H1 (cell line): Measurements from ENCODE around the gene LRRC37B. TPM values are rescaled to one million over a fixed set of nuclear protein-coding genes. Genes with fewer than 3 reads are reported as not detected.
"Not testable (repeated sequence)": the region's sequence is repeated elsewhere in the genome, so short reads cannot be mapped to it uniquely, and the experiment has no call there.

Experiments used
- CTCF ChIA-PET: fragments of 300-600 bp; sonication (Branson Sonifier 250); formaldehyde crosslinking; loops from one replicate; lab custom pipeline; 2021; ENCODE audit not compliant: partially characterized antibody; lab: Charles Lee
- POLR2A ChIA-PET: fragments of 300-600 bp; sonication (Branson Sonifier 250); formaldehyde crosslinking; loops from one replicate; lab custom pipeline; 2021; ENCODE audit warnings: inconsistent platforms; ENCODE audit not compliant: partially characterized antibody; lab: Charles Lee
- DNase-seq, 2 experiments: peaks; one replicate each; pipeline versions ENCODE4 v3.0.0 to v3.0.0-alpha.2; 2010 to 2022; ENCODE audit warnings: low spot score in 2 of 2, low read depth in 1 of 2, mixed read lengths in 1 of 2
- FAIRE-seq: peaks from 2 replicates; lab custom pipeline; 2011; peaks lifted over from hg19 to GRCh38; lab: Jason Lieb, UNC
- H2AFZ ChIP-seq: 2 replicates; pipeline ENCODE4 v1.8.1; 2012; ENCODE audit warnings: low read length, inconsistent platforms
- H2AK5ac ChIP-seq: 2 replicates; pipeline ENCODE4 v1.6.1; 2013; ENCODE audit warnings: low read depth, low read length
- H2BK120ac ChIP-seq: replicated peaks from 2 replicates; pipeline ENCODE3; 2013; ENCODE audit warnings: low read depth, low read length, inconsistent platforms
- H2BK12ac ChIP-seq: 2 replicates; pipeline ENCODE4 v1.6.1; 2013; ENCODE audit warnings: low read depth, low read length
- H2BK15ac ChIP-seq: 2 replicates; pipeline ENCODE4 v1.6.1; 2013; ENCODE audit warnings: low read length
- H2BK20ac ChIP-seq: 2 replicates; pipeline ENCODE4 v1.6.1; 2013; ENCODE audit warnings: low read length
- H2BK5ac ChIP-seq: 2 replicates; pipeline ENCODE4 v1.6.1; 2013; ENCODE audit warnings: low read depth, low read length
- H3K14ac ChIP-seq: 2 replicates; pipeline ENCODE4 v1.6.1; 2013; ENCODE audit warnings: inconsistent platforms; ENCODE audit not compliant: insufficient read length
- H3K18ac ChIP-seq: 2 replicates; pipeline ENCODE4 v1.6.1; 2013; ENCODE audit warnings: low read length; ENCODE audit errors: extremely low read depth
- H3K23ac ChIP-seq: 2 replicates; pipeline ENCODE4 v1.6.1; 2013; ENCODE audit warnings: inconsistent platforms; ENCODE audit not compliant: insufficient read length
- H3K23me2 ChIP-seq: 2 replicates; pipeline ENCODE4 v1.6.1; 2013; ENCODE audit warnings: low read depth, low read length
- H3K27ac ChIP-seq: 2 replicates; pipeline ENCODE4 v1.6.1; 2011; ENCODE audit warnings: low read depth, low read length, inconsistent platforms
- H3K27me3 ChIP-seq, 4 experiments: replicated peaks in 1 of 4; 1 replicate in 1 of 4; 2 replicates in 3 of 4; pipeline versions ENCODE4 v1.6.1 to v1.8.1; 2011 to 2013; ENCODE audit warnings: low read length in 3 of 4, mild to moderate bottlenecking in 3 of 4, inconsistent platforms in 2 of 4, mixed read lengths in 2 of 4, moderate library complexity in 1 of 4; ENCODE audit not compliant: control insufficient read depth in 3 of 4, insufficient read depth in 3 of 4; ENCODE audit errors: extremely low read depth in 1 of 4
- H3K36me3 ChIP-seq, 4 experiments: 2 replicates each; pipeline versions ENCODE4 v1.6.1 to v1.8.1; 2011 to 2013; ENCODE audit warnings: mild to moderate bottlenecking in 4 of 4, low read length in 3 of 4, moderate library complexity in 2 of 4, control low read depth in 1 of 4, inconsistent platforms in 1 of 4; ENCODE audit not compliant: insufficient read depth in 4 of 4, control insufficient read depth in 2 of 4
- H3K4ac ChIP-seq: replicated peaks from 2 replicates; pipeline ENCODE3; 2013; ENCODE audit warnings: low read length, low read depth, mixed read lengths, inconsistent platforms; ENCODE audit not compliant: insufficient read length
- H3K4me1 ChIP-seq, 4 experiments: replicated peaks in 1 of 4; 1 replicate in 1 of 4; 2 replicates in 3 of 4; pipeline versions ENCODE4 v1.6.1 to v1.8.1; 2011 to 2013; ENCODE audit warnings: low read length in 3 of 4, inconsistent platforms in 2 of 4, mixed read lengths in 1 of 4; ENCODE audit not compliant: insufficient read depth in 4 of 4, control insufficient read depth in 3 of 4
- H3K4me2 ChIP-seq, 2 experiments: 2 replicates each; pipeline versions ENCODE4 v1.6.1 to v1.8.1; 2011 to 2013; ENCODE audit warnings: low read depth in 2 of 2, low read length in 2 of 2, control low read depth in 1 of 2, inconsistent platforms in 1 of 2, mild to moderate bottlenecking in 1 of 2; ENCODE audit not compliant: insufficient read depth in 1 of 2
- H3K4me3 ChIP-seq, 4 experiments: fragments of 200-600, 300-600 bp in 1 of 4; sonication (generic), shearing (Covaris generic), sonication (Bioruptor Twin) in 1 of 4; 2 replicates each; pipeline versions ENCODE4 v1.5.1 to v1.8.1; 2011 to 2016; ENCODE audit warnings: low read length in 4 of 4, low read depth in 3 of 4, control low read depth in 2 of 4, inconsistent platforms in 2 of 4, mild to moderate bottlenecking in 2 of 4, mixed read lengths in 1 of 4, moderate library complexity in 1 of 4; ENCODE audit not compliant: insufficient read depth in 2 of 4; ENCODE audit errors: extremely low read depth in 1 of 4
- H3K56ac ChIP-seq: replicated peaks from 2 replicates; pipeline ENCODE3; 2013; ENCODE audit warnings: low read depth, mild to moderate bottlenecking, mixed read lengths, low read length, inconsistent platforms; ENCODE audit not compliant: insufficient read length
- H3K79me1 ChIP-seq: 2 replicates; pipeline ENCODE4 v1.6.1; 2013; ENCODE audit warnings: low read depth, low read length, control low read depth
- H3K79me2 ChIP-seq, 2 experiments: 2 replicates each; pipeline versions ENCODE4 v1.6.1 to v1.8.1; 2012 to 2013; ENCODE audit warnings: low read length in 2 of 2, mild to moderate bottlenecking in 2 of 2, inconsistent platforms in 1 of 2; ENCODE audit not compliant: insufficient read depth in 2 of 2, control insufficient read depth in 1 of 2
- H3K9ac ChIP-seq, 4 experiments: replicated peaks in 1 of 4; 1 replicate in 1 of 4; 2 replicates in 3 of 4; pipeline versions ENCODE4 v1.6.1 to v1.8.1; 2011 to 2013; ENCODE audit warnings: low read depth in 3 of 4, low read length in 3 of 4, control low read depth in 2 of 4, mild to moderate bottlenecking in 2 of 4, moderate library complexity in 2 of 4, inconsistent platforms in 1 of 4; ENCODE audit errors: extremely low read depth in 1 of 4
- H3K9me3 ChIP-seq, 2 experiments: 2 replicates each; pipeline versions ENCODE4 v1.6.1 to v1.8.1; 2012 to 2013; ENCODE audit warnings: mild to moderate bottlenecking in 2 of 2, moderate library complexity in 2 of 2, control low read depth in 1 of 2, inconsistent platforms in 1 of 2, low read depth in 1 of 2, low read length in 1 of 2, mixed read lengths in 1 of 2; ENCODE audit not compliant: insufficient read depth in 2 of 2
- H4K20me1 ChIP-seq, 2 experiments: replicated peaks in 1 of 2; 2 replicates each; pipeline versions ENCODE3 to v1.8.1; 2011 to 2013; ENCODE audit warnings: inconsistent platforms in 2 of 2, low read length in 2 of 2, mild to moderate bottlenecking in 1 of 2; ENCODE audit not compliant: insufficient read depth in 2 of 2, control insufficient read depth in 1 of 2
- H4K5ac ChIP-seq: 2 replicates; pipeline ENCODE4 v1.6.1; 2013; ENCODE audit warnings: low read length, low read depth, mixed read lengths, inconsistent platforms; ENCODE audit not compliant: insufficient read length
- H4K8ac ChIP-seq: 2 replicates; pipeline ENCODE4 v1.8.0; 2013; ENCODE audit warnings: mild to moderate bottlenecking, moderate library complexity, low read length, inconsistent platforms; ENCODE audit not compliant: insufficient read depth; ENCODE audit errors: extremely low read depth
- H4K91ac ChIP-seq: replicated peaks from 2 replicates; pipeline ENCODE3; 2013; ENCODE audit warnings: low read length, mixed read lengths, inconsistent platforms; ENCODE audit not compliant: insufficient read length
- WGBS, 2 experiments: shearing (Covaris generic) in 1 of 2; methylation state at CpG; one replicate each; pipeline versions ENCODE4 v1.1.6 to v1.1.7; 2013 to 2015; ENCODE audit warnings: low lambda C conversion rate in 2 of 2, mixed read lengths in 2 of 2, inconsistent platforms in 1 of 2, low coverage in 1 of 2, missing lambda C conversion rate in 1 of 2; ENCODE audit not compliant: insufficient replicate concordance in 2 of 2, insufficient coverage in 1 of 2, insufficient read length in 1 of 2; ENCODE audit errors: extremely low coverage in 1 of 2, missing lambda C conversion rate in 1 of 2; 5-methylcytosine and 5-hydroxymethylcytosine counted together
- polyA plus RNA-seq, 7 experiments: library from polyadenylated mRNA; depleted of rRNA in 3 of 7; stranded (reverse) in 5 of 7; unstranded in 2 of 7; fragments of >200 nt in 5 of 7; fragments of 200-250 nt in 2 of 7; gene quantifications; 1 replicate in 5 of 7; 2 replicates in 1 of 7; 4 replicates in 1 of 7; pipeline versions ENCODE4 v1.2.1 to v1.2.3, GENCODE V29; 2011 to 2013; ENCODE audit warnings: missing spikeins in 2 of 7, mixed read lengths in 2 of 7
- total RNA-seq: library from RNA; stranded (reverse); fragmentation: NEBNext Ultra II Directional; extraction: Animal tissue kit (Norgen Biotek cat#: 25700); gene quantifications from 2 replicates; pipeline ENCODE4 v1.2.1, GENCODE V29; 2021

LRRC37B gene
- total and polyA plus RNA-seq, 2 of the 8 experiments (the other 6 are each of a cell fraction or from before 2014, with no cell fraction given) = 16.0 to 19.0 TPM

- peaks cover 0 to 22% (median 7%) of the 10 kb centered on the region in 4 experiments; a peak in 3 of 8 replicates for H3K36me3 ChIP-seq
- H3K4me2 ChIP-seq, H3K18ac ChIP-seq, H3K23ac ChIP-seq, H3K14ac ChIP-seq, H3K4me1 ChIP-seq, H3K4ac ChIP-seq, H3K9me3 ChIP-seq, FAIRE-seq, H2BK12ac ChIP-seq, H3K27ac ChIP-seq, H2BK20ac ChIP-seq, H2AK5ac ChIP-seq, H3K56ac ChIP-seq, H4K8ac ChIP-seq, H3K23me2 ChIP-seq, H3K9ac ChIP-seq, H3K4me3 ChIP-seq, H4K20me1 ChIP-seq, H2AFZ ChIP-seq, H2BK5ac ChIP-seq, H3K79me1 ChIP-seq, H4K5ac ChIP-seq, H2BK15ac ChIP-seq, CTCF ChIA-PET, H3K79me2 ChIP-seq, H4K91ac ChIP-seq, POLR2A ChIA-PET, H3K27me3 ChIP-seq, H2BK120ac ChIP-seq: not testable (repeated sequence)
- 91% methylated on average over 8 of the region's 19 CpGs; no CpG with 5 or more reads in 1 of the 2 experiments for WGBS, 2 experiments
- peak in 1 of 2 experiments; percentile 41 for DNase-seq
Observed at GRCh38 chr17:32041306-32041875, 34.2 kb downstream of the LRRC37B start.

GRCh38 chr17:32042266-32042665 is 35.1 kb downstream of the LRRC37B start:
- H3K56ac ChIP-seq, H3K27me3 ChIP-seq, H2AK5ac ChIP-seq, H4K91ac ChIP-seq, H3K4me1 ChIP-seq, H3K4ac ChIP-seq, H2AFZ ChIP-seq, H2BK12ac ChIP-seq, H3K79me1 ChIP-seq, H3K14ac ChIP-seq, FAIRE-seq, H4K8ac ChIP-seq, H2BK20ac ChIP-seq, H3K4me2 ChIP-seq, H4K5ac ChIP-seq, H3K9ac ChIP-seq, H3K23ac ChIP-seq, H2BK5ac ChIP-seq, CTCF ChIA-PET, H3K23me2 ChIP-seq, H3K4me3 ChIP-seq, H3K79me2 ChIP-seq, H2BK120ac ChIP-seq, H4K20me1 ChIP-seq, H3K9me3 ChIP-seq, POLR2A ChIA-PET, H2BK15ac ChIP-seq, H3K18ac ChIP-seq, H3K27ac ChIP-seq: not testable (repeated sequence)
- peaks cover 0 to 17% (median 6%) of the 10 kb centered on the region in 4 experiments; a peak in 3 of 8 replicates for H3K36me3 ChIP-seq
- WGBS, 2 experiments = 95% methylated on average over 11 of the region's 11 CpGs; no CpG with 5 or more reads in 1 of the 2 experiments
- DNase-seq = peak in 1 of 2 experiments; percentile 32
